ENCODE data around the gene MAMDC2. TPM values are rescaled to one million over a fixed set of nuclear protein-coding genes. Genes with fewer than 3 reads are reported as not detected.
"Not testable (repeated sequence)": the region's sequence is repeated elsewhere in the genome, so short reads cannot be mapped to it uniquely, and the experiment has no call there.

Gene MAMDC2
- total and polyA plus RNA-seq, 9 donors = 24.6 to 96.6 (median 69.5) TPM

GRCh38 chr9:70228611-70229010 lies 185.0 kb downstream of the MAMDC2 start:
- TF ChIP-seq CTCF (IDR thresholded peaks at IDR 0.05) (no peak), EP300 (IDR thresholded peaks at IDR 0.05) (no peak), POLR2A (IDR thresholded peaks at IDR 0.05) (no peak)
- Histone ChIP-seq H3K4me1 (ENCODE audit: insufficient read depth) (peaks cover 5% of the 10 kb centered on the region), H3K27ac (peak overlapping the region; percentile 4 to 59), H3K4me3 (no peak overlapping the region), H3K27me3 (no peaks in the 10 kb centered on the region), H3K9me3 (no peaks in the 10 kb centered on the region), H3K36me3 (no peaks in the 10 kb centered on the region)
- intact Hi-C loops (cut with DNase I) = loop anchor here in 1 of 4 donors (10.0 kb wide), 1 partner anchor 104 kb away; no protein-coding TSS in a partner anchor
- no peak for DNase-seq
- 12 to 27% (median 18%) methylated on average over 2 of the region's 2 CpGs for WGBS, 3 donors

- Histone ChIP-seq H3K27ac (peak overlapping the region; percentile 4 to 59), H3K36me3 (no peaks in the 10 kb centered on the region), H3K9me3 (no peaks in the 10 kb centered on the region), H3K27me3 (no peaks in the 10 kb centered on the region), H3K4me3 (no peak overlapping the region), H3K4me1 (ENCODE audit: insufficient read depth) (peaks cover 5% of the 10 kb centered on the region)
- TF ChIP-seq EP300 (IDR thresholded peaks at IDR 0.05) = no peak
- no peak for TF ChIP-seq POLR2A (IDR thresholded peaks at IDR 0.05)
- TF ChIP-seq CTCF (IDR thresholded peaks at IDR 0.05) = no peak
- peak; percentile 40 to 52 (median 51) for DNase-seq
- intact Hi-C loops (cut with DNase I) = loop anchor here in 1 of 4 donors (10.0 kb wide), 1 partner anchor 104 kb away; no protein-coding TSS in a partner anchor
- 49 to 59% (median 58%) methylated on average over 4 of the region's 4 CpGs for WGBS, 3 donors
Measured at GRCh38 chr9:70229026-70229425, 185.4 kb downstream of the MAMDC2 start.

- Histone ChIP-seq H3K4me1 (ENCODE audit: insufficient read depth) (peaks cover 5% of the 10 kb centered on the region), H3K4me3 (no peak overlapping the region), H3K9me3 (no peaks in the 10 kb centered on the region), H3K27ac (no peak overlapping the region), H3K27me3 (no peaks in the 10 kb centered on the region), H3K36me3 (no peaks in the 10 kb centered on the region)
- no peak for DNase-seq
- intact Hi-C loops (cut with DNase I) = loop anchor here in 1 of 4 donors (10.0 kb wide), 1 partner anchor 105 kb away; no protein-coding TSS in a partner anchor
- TF ChIP-seq POLR2A (IDR thresholded peaks at IDR 0.05) = no peak
- peak; percentile 36 to 44 (median 44) for TF ChIP-seq CTCF (IDR thresholded peaks at IDR 0.05)
- 27 to 34% (median 31%) methylated on average over 3 of the region's 3 CpGs for WGBS, 3 donors
Measured at GRCh38 chr9:70229579-70229978, 185.9 kb downstream of the MAMDC2 start.

- H3K27ac ChIP-seq = no peak overlapping the region
- TF ChIP-seq CTCF (IDR thresholded peaks at IDR 0.05) (no peak), POLR2A (IDR thresholded peaks at IDR 0.05) (no peak), EP300 (IDR thresholded peaks at IDR 0.05) (no peak)
- no peaks in the 10 kb centered on the region for H3K36me3 ChIP-seq
- peaks cover 5% of the 10 kb centered on the region for H3K4me1 ChIP-seq (ENCODE audit: insufficient read depth)
- no peak for DNase-seq
- 44 to 56% (median 47%) methylated on average over 4 of the region's 4 CpGs for WGBS, 3 donors
- no peaks in the 10 kb centered on the region for H3K9me3 ChIP-seq
- no peaks in the 10 kb centered on the region for H3K27me3 ChIP-seq
- H3K4me3 ChIP-seq = no peak overlapping the region
- intact Hi-C loops (cut with DNase I) = loop anchor here in 2 of 4 donors (5.0 to 10.0 kb wide), 2 partner anchors 62 to 265 kb away; no protein-coding TSS in a partner anchor
Measured at GRCh38 chr9:70232476-70232875, 188.8 kb downstream of the MAMDC2 start.

- WGBS, 3 donors = 72 to 94% (median 91%) methylated on average over 7 to 9 of the region's 9 CpGs
- DNase-seq = not testable (repeated sequence)
Measured at GRCh38 chr9:70234208-70234607, 190.6 kb downstream of the MAMDC2 start.

GRCh38 chr9:70245952-70246351 lies 202.3 kb downstream of the MAMDC2 start:
- H3K9me3 ChIP-seq; H3K36me3 ChIP-seq; H3K4me1 ChIP-seq (ENCODE audit: insufficient read depth); H3K27ac ChIP-seq; intact Hi-C loops (cut with DNase I); H3K27me3 ChIP-seq; DNase-seq; H3K4me3 ChIP-seq: not testable (repeated sequence)
- 97 to 100% (median 98%) methylated on average over 1 of the region's 1 CpG for WGBS, 3 donors

More at GRCh38 chr9:70234208-70234607, 190.6 kb downstream of the MAMDC2 start:
- not testable (repeated sequence) for H3K9me3 ChIP-seq; H3K4me3 ChIP-seq; H3K4me1 ChIP-seq (ENCODE audit: insufficient read depth); H3K27me3 ChIP-seq; H3K27ac ChIP-seq; H3K36me3 ChIP-seq
- intact Hi-C loops (cut with DNase I) = loop anchor here in 2 of 4 donors (5.0 to 10.0 kb wide), 2 partner anchors 61 to 267 kb away; no protein-coding TSS in a partner anchor

Data from ovary (tissue), 9 donors.